ENCODE data around the gene SP140. TPM values are rescaled to one million over a fixed set of nuclear protein-coding genes. Genes with fewer than 3 reads are reported as not detected.

Gene SP140
- polyA plus RNA-seq, 3 donors: 2.5 to 7.3 (median 5.9) TPM

DNA sequence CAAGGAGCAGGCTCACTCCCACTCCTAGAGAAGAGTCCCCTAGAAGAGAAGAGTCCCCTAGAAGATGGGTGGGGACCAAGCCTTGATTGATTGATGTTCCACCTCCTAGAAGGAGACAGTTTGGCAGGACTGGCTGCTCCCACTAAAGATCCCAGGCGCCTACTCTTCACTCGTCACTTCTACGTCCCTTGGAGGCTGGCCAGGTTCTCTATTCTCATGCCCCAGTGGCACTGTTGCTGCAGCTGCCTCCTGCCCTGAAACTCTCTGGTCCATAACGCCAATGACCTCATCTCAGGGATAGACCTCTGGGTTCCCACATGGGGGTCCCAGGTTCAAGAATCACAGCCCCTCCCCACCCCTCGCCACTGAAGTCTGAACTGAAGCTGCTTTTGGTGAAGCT lies 99.0 kb downstream of the SP140 start:
- H3K4me3 ChIP-seq (replicated peaks in 1 of 3; ENCODE audit: low read depth in 2 of 3, low read length in 3 of 3): no peak overlapping the region
- H3K9ac ChIP-seq (ENCODE audit: insufficient read depth, low read length, poor library complexity, severe bottlenecking): no peak overlapping the region
- peaks cover 0 to 6% (median 2%) of the 10 kb centered on the region in 3 donors for H3K27me3 Mint-ChIP-seq (ENCODE audit: low read depth in 3 of 3)
- H2AFZ ChIP-seq (ENCODE audit: insufficient read depth, low read depth, low read length, poor library complexity, severe bottlenecking): no peak overlapping the region
- no peak overlapping the region for H3K4me3 Mint-ChIP-seq
- DNase-seq: no peak
- H3K4me1 Mint-ChIP-seq: peaks cover 55% of the 10 kb centered on the region
- WGBS (ENCODE audit: insufficient coverage): 72% methylated on average over 5 of the region's 5 CpGs
- H3K27ac Mint-ChIP-seq: peak overlapping the region in 4 of 7 donors; percentile 7 to 53 (median 40)
- H3K36me3 ChIP-seq (replicated peaks in 1 of 2; ENCODE audit: control insufficient read depth in 1 of 2, insufficient read depth in 2 of 2, low read length in 2 of 2): no peaks in the 10 kb centered on the region
- peaks cover 35 to 60% of the 10 kb centered on the region in 2 donors for H3K4me1 ChIP-seq (ENCODE audit: control insufficient read depth in 1 of 2, insufficient read depth in 2 of 2, low read length in 2 of 2)
- H3K4me2 ChIP-seq (replicated peaks; ENCODE audit: extremely low read depth, low read length, poor library complexity, severe bottlenecking): no peak overlapping the region
- peaks cover 19% of the 10 kb centered on the region for H3K79me2 ChIP-seq (ENCODE audit: insufficient read depth, low read length)
- peaks cover 0 to 9% of the 10 kb centered on the region in 2 donors for H3K36me3 Mint-ChIP-seq
- no peaks in the 10 kb centered on the region for H4K20me1 ChIP-seq (ENCODE audit: insufficient read depth, low read length)
- no peaks in the 10 kb centered on the region for H3K27me3 ChIP-seq (ENCODE audit: control insufficient read depth in 2 of 2, insufficient read depth in 2 of 2, low read length in 2 of 2)
- intact Hi-C loops (cut with micrococcal nuclease): loop anchor here in 1 of 2 donors (10.0 kb wide), 1 partner anchor 400 kb away; the partner anchor contains the start of genes FBXO36 and TRIP12
- TF ChIP-seq, protein P1, sequence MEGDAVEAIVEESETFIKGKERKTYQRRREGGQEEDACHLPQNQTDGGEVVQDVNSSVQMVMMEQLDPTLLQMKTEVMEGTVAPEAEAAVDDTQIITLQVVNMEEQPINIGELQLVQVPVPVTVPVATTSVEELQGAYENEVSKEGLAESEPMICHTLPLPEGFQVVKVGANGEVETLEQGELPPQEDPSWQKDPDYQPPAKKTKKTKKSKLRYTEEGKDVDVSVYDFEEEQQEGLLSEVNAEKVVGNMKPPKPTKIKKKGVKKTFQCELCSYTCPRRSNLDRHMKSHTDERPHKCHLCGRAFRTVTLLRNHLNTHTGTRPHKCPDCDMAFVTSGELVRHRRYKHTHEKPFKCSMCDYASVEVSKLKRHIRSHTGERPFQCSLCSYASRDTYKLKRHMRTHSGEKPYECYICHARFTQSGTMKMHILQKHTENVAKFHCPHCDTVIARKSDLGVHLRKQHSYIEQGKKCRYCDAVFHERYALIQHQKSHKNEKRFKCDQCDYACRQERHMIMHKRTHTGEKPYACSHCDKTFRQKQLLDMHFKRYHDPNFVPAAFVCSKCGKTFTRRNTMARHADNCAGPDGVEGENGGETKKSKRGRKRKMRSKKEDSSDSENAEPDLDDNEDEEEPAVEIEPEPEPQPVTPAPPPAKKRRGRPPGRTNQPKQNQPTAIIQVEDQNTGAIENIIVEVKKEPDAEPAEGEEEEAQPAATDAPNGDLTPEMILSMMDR (IDR thresholded peaks at IDR 0.05): no peak
- H3K9me3 Mint-ChIP-seq: peaks cover 6 to 21% (median 11%) of the 10 kb centered on the region in 7 donors
- H3K27ac ChIP-seq (ENCODE audit: low read depth in 1 of 2, low read length in 2 of 2): no peak overlapping the region
- peaks cover 0 to 10% of the 10 kb centered on the region in 2 donors for H3K9me3 ChIP-seq (replicated peaks in 1 of 2; ENCODE audit: control insufficient read depth in 1 of 2, insufficient read depth in 1 of 2, low read length in 2 of 2)

DNA sequence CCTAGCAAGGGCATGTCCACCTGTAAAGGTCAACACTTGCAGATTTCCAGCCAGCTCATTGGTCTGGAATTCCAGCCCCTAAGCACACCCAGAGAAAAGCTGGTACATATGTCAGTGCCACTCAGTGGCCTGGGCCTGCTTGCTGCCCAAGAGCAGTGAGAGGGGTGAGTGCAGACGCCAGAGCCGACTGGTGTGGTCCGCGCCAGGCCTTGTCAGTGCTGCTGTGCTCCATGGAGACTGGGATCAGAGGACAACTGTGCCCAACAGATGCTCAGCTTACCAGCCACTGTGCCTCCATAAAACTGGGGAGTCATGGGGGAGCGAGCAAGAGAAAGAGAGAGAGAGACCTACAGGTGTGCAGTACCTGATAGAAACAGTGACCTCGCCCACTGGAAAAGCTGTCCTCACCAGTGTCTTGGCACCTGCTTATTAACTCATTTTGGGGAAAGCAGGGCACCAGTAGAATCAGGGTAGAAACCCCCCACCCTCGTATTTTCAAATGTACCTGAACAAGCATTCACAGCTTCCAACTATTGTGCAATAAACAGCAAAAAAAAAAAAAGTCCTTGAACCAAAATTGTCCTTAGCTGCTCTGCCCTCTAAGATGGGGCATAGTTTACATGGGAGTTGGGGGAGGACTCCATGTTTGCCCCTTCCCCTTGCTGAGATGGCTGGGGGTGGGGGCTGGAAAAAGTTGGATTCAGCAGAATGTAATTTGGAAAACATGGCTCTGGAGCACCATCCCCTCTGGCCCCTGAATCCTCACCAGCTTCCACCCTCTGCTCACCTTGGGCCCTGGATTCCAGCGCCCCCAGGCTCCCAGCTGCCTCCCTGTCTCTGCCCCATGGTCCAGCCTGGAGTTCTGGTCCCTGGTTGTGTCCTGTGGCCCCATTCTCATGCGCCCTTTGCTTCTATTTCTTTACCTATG lies 100.0 kb downstream of the SP140 start:
- no peak for DNase-seq
- H3K36me3 Mint-ChIP-seq: peaks cover 0 to 16% of the 10 kb centered on the region in 2 donors
- peaks cover under 1% of the 10 kb centered on the region for H4K20me1 ChIP-seq (ENCODE audit: insufficient read depth, low read length)
- H3K27me3 ChIP-seq (ENCODE audit: control insufficient read depth in 2 of 2, insufficient read depth in 2 of 2, low read length in 2 of 2): no peaks in the 10 kb centered on the region
- H3K36me3 ChIP-seq (replicated peaks in 1 of 2; ENCODE audit: control insufficient read depth in 1 of 2, insufficient read depth in 2 of 2, low read length in 2 of 2): no peaks in the 10 kb centered on the region
- TF ChIP-seq, protein P1 (IDR thresholded peaks at IDR 0.05): no peak
- no peak overlapping the region for H2AFZ ChIP-seq (ENCODE audit: insufficient read depth, low read depth, low read length, poor library complexity, severe bottlenecking)
- H3K27ac ChIP-seq (ENCODE audit: low read depth in 1 of 2, low read length in 2 of 2): peak overlapping the region in 1 of 2 donors; percentile 99
- H3K4me3 Mint-ChIP-seq: no peak overlapping the region
- WGBS (ENCODE audit: insufficient coverage): 100% methylated on average over 4 of the region's 9 CpGs
- no peak overlapping the region for H3K9ac ChIP-seq (ENCODE audit: insufficient read depth, low read length, poor library complexity, severe bottlenecking)
- intact Hi-C loops (cut with micrococcal nuclease): loop anchor here (5.0 to 10.0 kb wide), 5 partner anchors 87 to 401 kb away; partner anchors contain the start of genes FBXO36 (in 1 of the 2), SP100 (in 1 of the 2), SP110 (in 1 of the 2) and TRIP12 (in 1 of the 2)
- peaks cover 0 to 8% (median 2%) of the 10 kb centered on the region in 3 donors for H3K27me3 Mint-ChIP-seq (ENCODE audit: low read depth in 3 of 3)
- H3K27ac Mint-ChIP-seq: peak overlapping the region in 5 of 7 donors; percentile 20 to 100 (median 99)
- H3K9me3 ChIP-seq (replicated peaks in 1 of 2; ENCODE audit: control insufficient read depth in 1 of 2, insufficient read depth in 1 of 2, low read length in 2 of 2): peaks cover 0 to 10% of the 10 kb centered on the region in 2 donors
- H3K4me1 ChIP-seq (ENCODE audit: control insufficient read depth in 1 of 2, insufficient read depth in 2 of 2, low read length in 2 of 2): peaks cover 40 to 65% of the 10 kb centered on the region in 2 donors
- H3K79me2 ChIP-seq (ENCODE audit: insufficient read depth, low read length): peaks cover 22% of the 10 kb centered on the region
- peaks cover 61% of the 10 kb centered on the region for H3K4me1 Mint-ChIP-seq
- H3K4me2 ChIP-seq (replicated peaks; ENCODE audit: extremely low read depth, low read length, poor library complexity, severe bottlenecking): no peak overlapping the region
- peaks cover 6 to 21% (median 11%) of the 10 kb centered on the region in 7 donors for H3K9me3 Mint-ChIP-seq
- peak overlapping the region in 1 of 3 experiments; percentile 72 for H3K4me3 ChIP-seq (replicated peaks in 1 of 3; ENCODE audit: low read depth in 2 of 3, low read length in 3 of 3)
